Epithelial cell of umbilical artery (primary cell): ENCODE data around the gene HAO1. TPM values are rescaled to one million over a fixed set of nuclear protein-coding genes. Genes with fewer than 3 reads are reported as not detected.

Source experiments
- total RNA-seq: library from RNA; depleted of rRNA; stranded (reverse); fragments of >200 nt; gene quantifications from 2 replicates; pipeline ENCODE4 v1.2.3, GENCODE V29; 2014

The HAO1 gene
- total RNA-seq, result not detected in 2 replicates

GRCh38 chr20:7940341-7940740 lies at the start of gene HAO1:
HAO1 (minus strand) TSS chr20:7940458; CDS start chr20:7940422, 36 bp downstream.

Other genes with a start within 250 kb of the HAO1 start
- gene TMX4, start 79.3 kb upstream of the HAO1 start, total RNA-seq, result 16.2 and 16.6 TPM in 2 replicates
- 10.4 and 18.5 TPM in 2 replicates for gene PLCB1, start 191.8 kb upstream of the HAO1 start, total RNA-seq